ENCODE data around the gene PRELID3B. TPM values are rescaled to one million over a fixed set of nuclear protein-coding genes. Genes with fewer than 3 reads are reported as not detected.

The PRELID3B gene
- total RNA-seq, 2 donors from 2014 or later: 168 to 181 TPM

- Mint-ChIP-seq H3K27ac (no peak overlapping the region), H3K27me3 (ENCODE audit: low read depth) (no peaks in the 10 kb centered on the region), H3K4me3 (no peak overlapping the region), H3K4me1 (ENCODE audit: low read depth) (peaks cover 44% of the 10 kb centered on the region), H3K9me3 (no peaks in the 10 kb centered on the region), H3K36me3 (ENCODE audit: insufficient read depth in 2 of 2) (peaks cover 0 to 2% of the 10 kb centered on the region in 2 donors)
- no peak for ATAC-seq (replicated peaks in 1 of 2)
- DNase-seq: no peak
Measured at GRCh38 chr20:59008715-59009336, 33.8 kb downstream of the PRELID3B start.

- Mint-ChIP-seq H3K4me1 (ENCODE audit: low read depth) (peaks cover 39% of the 10 kb centered on the region), H3K36me3 (ENCODE audit: insufficient read depth in 2 of 2) (peaks cover 0 to 2% of the 10 kb centered on the region in 2 donors), H3K9me3 (no peaks in the 10 kb centered on the region), H3K4me3 (peak overlapping the region; percentile 81 to 83), H3K27me3 (ENCODE audit: low read depth) (no peaks in the 10 kb centered on the region), H3K27ac (no peak overlapping the region)
- DNase-seq (no peak), ATAC-seq (replicated peaks in 1 of 2) (no peak)
Measured at GRCh38 chr20:59007665-59008511, 34.7 kb downstream of the PRELID3B start.

- H3K9me3 Mint-ChIP-seq: no peaks in the 10 kb centered on the region
Measured at GRCh38 chr20:59006864-59007664, 35.5 kb downstream of the PRELID3B start, which contains the start of gene CTSZ. CTSZ (minus strand) TSS chr20:59007254; CDS start chr20:59007128, 126 bp downstream.

GRCh38 chr20:59006167-59006863, 36.3 kb downstream of the PRELID3B start:
- Mint-ChIP-seq H3K36me3 (ENCODE audit: insufficient read depth in 2 of 2) (peaks cover 0 to 2% of the 10 kb centered on the region in 2 donors), H3K27ac (peak overlapping the region; percentile 75), H3K27me3 (ENCODE audit: low read depth) (no peaks in the 10 kb centered on the region), H3K9me3 (no peaks in the 10 kb centered on the region), H3K4me1 (ENCODE audit: low read depth) (peaks cover 36% of the 10 kb centered on the region), H3K4me3 (peak overlapping the region; percentile 87 to 91)
- DNase-seq (no peak), ATAC-seq (replicated peaks in 1 of 2) (peak; percentile 6 to 10)

More at GRCh38 chr20:59006864-59007664, 35.5 kb downstream of the PRELID3B start, which contains the start of gene CTSZ:
- DNase-seq: peak; percentile 66 to 68
- peak; percentile 86 to 87 for ATAC-seq (replicated peaks in 1 of 2)
- Mint-ChIP-seq H3K4me1 (ENCODE audit: low read depth) (peaks cover 39% of the 10 kb centered on the region), H3K36me3 (ENCODE audit: insufficient read depth in 2 of 2) (peaks cover 0 to 2% of the 10 kb centered on the region in 2 donors), H3K27me3 (ENCODE audit: low read depth) (no peaks in the 10 kb centered on the region), H3K27ac (peak within 1 kb of the TSS; percentile 75), H3K4me3 (peak within 1 kb of the TSS; percentile 87 to 91)

- no peaks in the 10 kb centered on the region for H3K9me3 Mint-ChIP-seq
- peak overlapping the region; percentile 87 to 91 for H3K4me3 Mint-ChIP-seq
- ATAC-seq (replicated peaks in 1 of 2) (peak in 1 of 2 donors; percentile 2), DNase-seq (no peak)
- peaks cover 0 to 2% of the 10 kb centered on the region in 2 donors for H3K36me3 Mint-ChIP-seq (ENCODE audit: insufficient read depth in 2 of 2)
- no peaks in the 10 kb centered on the region for H3K27me3 Mint-ChIP-seq (ENCODE audit: low read depth)
- H3K27ac Mint-ChIP-seq: peak overlapping the region; percentile 75
- peaks cover 33% of the 10 kb centered on the region for H3K4me1 Mint-ChIP-seq (ENCODE audit: low read depth)
Measured at GRCh38 chr20:59005523-59006166, 36.9 kb downstream of the PRELID3B start.

- Mint-ChIP-seq H3K27ac (peak overlapping the region; percentile 67), H3K4me1 (ENCODE audit: low read depth) (peaks cover 33% of the 10 kb centered on the region), H3K27me3 (ENCODE audit: low read depth) (no peaks in the 10 kb centered on the region), H3K4me3 (peak overlapping the region; percentile 87 to 91), H3K9me3 (no peaks in the 10 kb centered on the region), H3K36me3 (ENCODE audit: insufficient read depth in 2 of 2) (peaks cover 0 to 2% of the 10 kb centered on the region in 2 donors)
- ATAC-seq (replicated peaks in 1 of 2): peak; percentile 30 to 37
- DNase-seq: peak; percentile 38 to 41
Measured at GRCh38 chr20:59004763-59005522, 37.6 kb downstream of the PRELID3B start.

GRCh38 chr20:59004493-59004762, 38.2 kb downstream of the PRELID3B start:
- Mint-ChIP-seq H3K36me3 (ENCODE audit: insufficient read depth in 2 of 2) (peaks cover 0 to 2% of the 10 kb centered on the region in 2 donors), H3K4me1 (ENCODE audit: low read depth) (peaks cover 33% of the 10 kb centered on the region), H3K27ac (peak overlapping the region; percentile 67), H3K27me3 (ENCODE audit: low read depth) (no peaks in the 10 kb centered on the region), H3K4me3 (peak overlapping the region; percentile 87 to 91), H3K9me3 (no peaks in the 10 kb centered on the region)
- ATAC-seq (replicated peaks in 1 of 2) (no peak), DNase-seq (peak; percentile 55 to 61)

GRCh38 chr20:59003836-59004492, 38.6 kb downstream of the PRELID3B start:
- H3K36me3 Mint-ChIP-seq (ENCODE audit: insufficient read depth in 2 of 2): peaks cover 0 to 2% of the 10 kb centered on the region in 2 donors
- H3K9me3 Mint-ChIP-seq: no peaks in the 10 kb centered on the region
- H3K27me3 Mint-ChIP-seq (ENCODE audit: low read depth): no peaks in the 10 kb centered on the region
- DNase-seq (no peak), ATAC-seq (replicated peaks in 1 of 2) (no peak)
- H3K27ac Mint-ChIP-seq: peak overlapping the region; percentile 29
- peak overlapping the region; percentile 87 to 91 for H3K4me3 Mint-ChIP-seq
- H3K4me1 Mint-ChIP-seq (ENCODE audit: low read depth): peaks cover 33% of the 10 kb centered on the region

- Mint-ChIP-seq H3K36me3 (ENCODE audit: insufficient read depth in 2 of 2) (peaks cover 0 to 2% of the 10 kb centered on the region in 2 donors), H3K4me3 (no peak overlapping the region), H3K27me3 (ENCODE audit: low read depth) (no peaks in the 10 kb centered on the region), H3K4me1 (ENCODE audit: low read depth) (peaks cover 32% of the 10 kb centered on the region), H3K9me3 (no peaks in the 10 kb centered on the region), H3K27ac (no peak overlapping the region)
- DNase-seq (no peak), ATAC-seq (replicated peaks in 1 of 2) (no peak)
Measured at GRCh38 chr20:59002874-59003399, 39.6 kb downstream of the PRELID3B start.

GRCh38 chr20:59002388-59002787, 40.2 kb downstream of the PRELID3B start:
- no peaks in the 10 kb centered on the region for H3K9me3 Mint-ChIP-seq
- no peak for DNase-seq
- H3K27me3 Mint-ChIP-seq (ENCODE audit: low read depth): no peaks in the 10 kb centered on the region
- no peak for ATAC-seq (replicated peaks in 1 of 2)
- peak overlapping the region; percentile 54 for H3K27ac Mint-ChIP-seq
- peaks cover 26% of the 10 kb centered on the region for H3K4me1 Mint-ChIP-seq (ENCODE audit: low read depth)
- H3K36me3 Mint-ChIP-seq (ENCODE audit: insufficient read depth in 2 of 2): peaks cover 2 to 4% of the 10 kb centered on the region in 2 donors
- H3K4me3 Mint-ChIP-seq: no peak overlapping the region
